ENCODE results near the gene SVIL. TPM values are rescaled to one million over a fixed set of nuclear protein-coding genes. Genes with fewer than 3 reads are reported as not detected.

Gene SVIL
- total and polyA plus RNA-seq, 10 donors, result 1.4 to 65.3 (median 20.4) TPM

DNA sequence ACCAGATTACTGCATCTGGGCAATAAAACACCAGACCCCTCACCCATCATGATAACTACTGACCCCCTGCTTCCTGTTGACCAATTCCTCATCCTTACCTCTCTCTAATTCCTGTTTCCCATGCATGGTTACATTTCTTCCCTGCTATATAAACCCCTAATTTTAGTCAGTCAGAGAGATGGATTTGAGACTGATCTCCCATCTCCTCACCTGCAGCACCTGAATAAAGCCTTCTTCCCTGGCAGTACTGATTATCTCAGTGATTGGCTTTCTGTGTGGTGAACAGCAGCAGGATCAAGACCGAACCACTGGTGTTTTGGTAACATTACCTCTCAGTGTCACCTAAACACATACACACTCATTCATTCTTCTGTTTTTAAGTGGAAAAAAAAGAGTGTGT, 41.2 kb upstream of the SVIL start:
- Histone ChIP-seq H3K4me1 (peaks cover 0 to 15% (median 11%) of the 10 kb centered on the region in 6 donors), H3K9me3 (peaks cover 0 to 34% (median 19%) of the 10 kb centered on the region in 8 donors), H3K27ac (no peak overlapping the region), H3K36me3 (no peaks in the 10 kb centered on the region), H3K27me3 (replicated peaks in 1 of 7) (no peaks in the 10 kb centered on the region), H3K4me3 (no peak overlapping the region)
- TF ChIP-seq POLR2AphosphoS5 (IDR thresholded peaks at IDR 0.05), result no peak
- no peak for TF ChIP-seq POLR2A (IDR thresholded peaks at IDR 0.05)
- TF ChIP-seq, protein P1, sequence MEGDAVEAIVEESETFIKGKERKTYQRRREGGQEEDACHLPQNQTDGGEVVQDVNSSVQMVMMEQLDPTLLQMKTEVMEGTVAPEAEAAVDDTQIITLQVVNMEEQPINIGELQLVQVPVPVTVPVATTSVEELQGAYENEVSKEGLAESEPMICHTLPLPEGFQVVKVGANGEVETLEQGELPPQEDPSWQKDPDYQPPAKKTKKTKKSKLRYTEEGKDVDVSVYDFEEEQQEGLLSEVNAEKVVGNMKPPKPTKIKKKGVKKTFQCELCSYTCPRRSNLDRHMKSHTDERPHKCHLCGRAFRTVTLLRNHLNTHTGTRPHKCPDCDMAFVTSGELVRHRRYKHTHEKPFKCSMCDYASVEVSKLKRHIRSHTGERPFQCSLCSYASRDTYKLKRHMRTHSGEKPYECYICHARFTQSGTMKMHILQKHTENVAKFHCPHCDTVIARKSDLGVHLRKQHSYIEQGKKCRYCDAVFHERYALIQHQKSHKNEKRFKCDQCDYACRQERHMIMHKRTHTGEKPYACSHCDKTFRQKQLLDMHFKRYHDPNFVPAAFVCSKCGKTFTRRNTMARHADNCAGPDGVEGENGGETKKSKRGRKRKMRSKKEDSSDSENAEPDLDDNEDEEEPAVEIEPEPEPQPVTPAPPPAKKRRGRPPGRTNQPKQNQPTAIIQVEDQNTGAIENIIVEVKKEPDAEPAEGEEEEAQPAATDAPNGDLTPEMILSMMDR (IDR thresholded peaks at IDR 0.05 in 8 of 11, conservative IDR thresholded peaks at IDR 0.05 in 3 of 11), result no peak
- intact Hi-C loops (cut with DNase I; ENCODE audit: low total_unique reads), result no loop called here
- DNase-seq, result no peak
- WGBS, 5 donors, result 88 to 100% (median 98%) methylated on average over 1 of the region's 1 CpG

DNA sequence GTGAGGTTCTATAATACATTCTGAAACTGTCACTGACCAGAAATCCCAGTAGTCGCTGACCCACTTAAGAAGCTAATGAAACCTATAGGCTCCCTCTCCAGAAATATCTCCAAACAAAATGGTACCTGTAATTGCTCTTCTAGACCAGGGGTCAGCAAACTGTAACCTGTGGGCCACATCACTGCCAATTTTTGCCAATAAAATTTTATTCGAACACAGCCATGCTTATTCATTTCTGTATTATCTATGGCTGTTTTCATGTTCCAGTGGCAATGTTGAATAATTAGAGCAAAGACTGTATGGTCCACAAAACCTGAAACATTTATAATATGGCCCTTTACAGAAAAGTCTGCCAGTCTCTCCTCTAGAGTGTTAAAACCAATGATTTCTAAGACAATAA, 37.2 kb upstream of the SVIL start:
- 91 to 98% (median 97%) methylated on average over 2 of the region's 2 CpGs for WGBS, 5 donors
- peaks cover 0 to 5% (median 0%) of the 10 kb centered on the region in 6 donors for H3K4me1 ChIP-seq
- no peak overlapping the region for H3K4me3 ChIP-seq
- intact Hi-C loops (cut with DNase I; ENCODE audit: low total_unique reads), result no loop called here
- no peak for DNase-seq
- H3K27ac ChIP-seq, result no peak overlapping the region
- no peaks in the 10 kb centered on the region for H3K27me3 ChIP-seq (replicated peaks in 1 of 7)
- H3K9me3 ChIP-seq, result peaks cover 0 to 34% (median 19%) of the 10 kb centered on the region in 8 donors
- TF ChIP-seq POLR2A (IDR thresholded peaks at IDR 0.05) (no peak), POLR2AphosphoS5 (IDR thresholded peaks at IDR 0.05) (no peak)
- TF ChIP-seq, protein P1 (IDR thresholded peaks at IDR 0.05 in 8 of 11, conservative IDR thresholded peaks at IDR 0.05 in 3 of 11), result no peak
- H3K36me3 ChIP-seq, result no peaks in the 10 kb centered on the region

DNA sequence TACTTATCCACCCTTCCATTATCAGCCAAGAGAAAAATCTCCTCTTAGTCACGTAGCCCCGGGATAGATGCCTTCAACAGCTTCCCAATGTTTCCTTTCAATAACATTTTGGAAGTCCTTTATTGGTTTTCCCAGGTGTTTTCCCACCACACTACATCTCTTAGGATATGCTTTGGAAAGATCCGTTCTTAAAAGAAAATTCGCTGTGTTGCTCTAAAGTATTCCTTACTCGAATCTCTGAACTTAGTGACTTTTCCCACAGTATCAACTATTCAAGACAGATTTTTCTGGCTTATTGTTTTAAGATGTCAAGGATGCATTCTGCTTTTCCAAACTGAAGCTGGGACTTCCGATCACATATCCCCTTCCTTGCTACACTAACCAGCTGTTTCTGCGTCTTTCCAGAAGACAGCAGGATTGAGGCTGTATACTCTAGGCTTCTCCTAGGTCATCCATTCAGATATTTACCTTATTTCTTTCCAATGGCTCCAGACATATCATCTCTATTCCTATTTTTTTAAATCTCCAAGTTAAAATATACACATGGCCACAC, 36.5 kb upstream of the SVIL start:
- intact Hi-C loops (cut with DNase I; ENCODE audit: low total_unique reads), result no loop called here
- Histone ChIP-seq H3K4me1 (peaks cover 0 to 5% (median 0%) of the 10 kb centered on the region in 6 donors), H3K36me3 (no peaks in the 10 kb centered on the region), H3K27ac (no peak overlapping the region), H3K9me3 (peaks cover 0 to 30% (median 18%) of the 10 kb centered on the region in 8 donors), H3K4me3 (no peak overlapping the region), H3K27me3 (replicated peaks in 1 of 7) (no peaks in the 10 kb centered on the region)
- no peak for DNase-seq
- WGBS, 5 donors, result 87 to 98% (median 95%) methylated on average over 7 of the region's 7 CpGs
- TF ChIP-seq POLR2AphosphoS5 (IDR thresholded peaks at IDR 0.05) (no peak), POLR2A (IDR thresholded peaks at IDR 0.05) (no peak)
- TF ChIP-seq, protein P1 (IDR thresholded peaks at IDR 0.05 in 8 of 11, conservative IDR thresholded peaks at IDR 0.05 in 3 of 11), result no peak

DNA sequence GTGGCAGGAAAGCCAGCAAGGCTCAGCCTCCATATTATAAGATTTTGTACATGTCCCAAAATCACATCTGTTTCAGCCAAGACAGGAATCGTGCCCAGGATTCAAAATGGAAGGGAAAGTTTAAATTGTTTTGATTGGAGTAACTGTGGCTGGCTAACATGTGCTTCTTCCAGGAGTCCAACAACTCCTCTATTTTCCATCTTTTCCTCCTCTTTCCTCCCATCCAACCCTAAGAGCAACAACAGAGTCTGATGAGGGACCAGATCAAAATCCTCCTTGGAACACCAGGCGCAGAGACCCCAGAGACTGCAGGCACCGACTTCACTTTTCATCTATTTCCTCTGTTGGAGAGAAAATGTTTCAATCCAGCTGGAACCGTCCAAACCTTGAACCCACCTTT, 36.0 kb upstream of the SVIL start:
- DNase-seq, result no peak
- Histone ChIP-seq H3K36me3 (no peaks in the 10 kb centered on the region), H3K27me3 (replicated peaks in 1 of 7) (no peaks in the 10 kb centered on the region), H3K9me3 (peaks cover 0 to 24% (median 13%) of the 10 kb centered on the region in 8 donors), H3K4me3 (no peak overlapping the region), H3K27ac (no peak overlapping the region), H3K4me1 (peaks cover 0 to 5% (median 0%) of the 10 kb centered on the region in 6 donors)
- intact Hi-C loops (cut with DNase I; ENCODE audit: low total_unique reads), result no loop called here
- 81 to 96% (median 90%) methylated on average over 4 of the region's 4 CpGs for WGBS, 5 donors
- TF ChIP-seq, protein P1 (IDR thresholded peaks at IDR 0.05 in 8 of 11, conservative IDR thresholded peaks at IDR 0.05 in 3 of 11), result no peak
- TF ChIP-seq POLR2AphosphoS5 (IDR thresholded peaks at IDR 0.05) (no peak), POLR2A (IDR thresholded peaks at IDR 0.05) (no peak)

Measured in spleen (tissue), 11 donors.